H1 (cell line): ENCODE results near the gene FRMD3. TPM values are rescaled to one million over a fixed set of nuclear protein-coding genes. Genes with fewer than 3 reads are reported as not detected.

Experiments used
- CTCF ChIA-PET: fragments of 300-600 bp; sonication (Branson Sonifier 250); formaldehyde crosslinking; loops from one replicate; lab custom pipeline; 2021; ENCODE audit not compliant: partially characterized antibody; lab: Charles Lee
- POLR2A ChIA-PET: fragments of 300-600 bp; sonication (Branson Sonifier 250); formaldehyde crosslinking; loops from one replicate; lab custom pipeline; 2021; ENCODE audit warnings: inconsistent platforms; ENCODE audit not compliant: partially characterized antibody; lab: Charles Lee
- DNase-seq, 2 experiments: peaks; one replicate each; pipeline versions ENCODE4 v3.0.0 to v3.0.0-alpha.2; 2010 to 2022; ENCODE audit warnings: low spot score in 2 of 2, low read depth in 1 of 2, mixed read lengths in 1 of 2
- FAIRE-seq: peaks from 2 replicates; lab custom pipeline; 2011; peaks lifted over from hg19 to GRCh38; lab: Jason Lieb, UNC
- H2AFZ ChIP-seq: 2 replicates; pipeline ENCODE4 v1.8.1; 2012; ENCODE audit warnings: low read length, inconsistent platforms
- H2AK5ac ChIP-seq: 2 replicates; pipeline ENCODE4 v1.6.1; 2013; ENCODE audit warnings: low read depth, low read length
- H2BK120ac ChIP-seq: replicated peaks from 2 replicates; pipeline ENCODE3; 2013; ENCODE audit warnings: low read depth, low read length, inconsistent platforms
- H2BK12ac ChIP-seq: 2 replicates; pipeline ENCODE4 v1.6.1; 2013; ENCODE audit warnings: low read depth, low read length
- H2BK15ac ChIP-seq: 2 replicates; pipeline ENCODE4 v1.6.1; 2013; ENCODE audit warnings: low read length
- H2BK20ac ChIP-seq: 2 replicates; pipeline ENCODE4 v1.6.1; 2013; ENCODE audit warnings: low read length
- H2BK5ac ChIP-seq: 2 replicates; pipeline ENCODE4 v1.6.1; 2013; ENCODE audit warnings: low read depth, low read length
- H3K14ac ChIP-seq: 2 replicates; pipeline ENCODE4 v1.6.1; 2013; ENCODE audit warnings: inconsistent platforms; ENCODE audit not compliant: insufficient read length
- H3K18ac ChIP-seq: 2 replicates; pipeline ENCODE4 v1.6.1; 2013; ENCODE audit warnings: low read length; ENCODE audit errors: extremely low read depth
- H3K23ac ChIP-seq: 2 replicates; pipeline ENCODE4 v1.6.1; 2013; ENCODE audit warnings: inconsistent platforms; ENCODE audit not compliant: insufficient read length
- H3K23me2 ChIP-seq: 2 replicates; pipeline ENCODE4 v1.6.1; 2013; ENCODE audit warnings: low read depth, low read length
- H3K27ac ChIP-seq: 2 replicates; pipeline ENCODE4 v1.6.1; 2011; ENCODE audit warnings: low read depth, low read length, inconsistent platforms
- H3K27me3 ChIP-seq, 4 experiments: replicated peaks in 1 of 4; 1 replicate in 1 of 4; 2 replicates in 3 of 4; pipeline versions ENCODE4 v1.6.1 to v1.8.1; 2011 to 2013; ENCODE audit warnings: low read length in 3 of 4, mild to moderate bottlenecking in 3 of 4, inconsistent platforms in 2 of 4, mixed read lengths in 2 of 4, moderate library complexity in 1 of 4; ENCODE audit not compliant: control insufficient read depth in 3 of 4, insufficient read depth in 3 of 4; ENCODE audit errors: extremely low read depth in 1 of 4
- H3K36me3 ChIP-seq, 4 experiments: 2 replicates each; pipeline versions ENCODE4 v1.6.1 to v1.8.1; 2011 to 2013; ENCODE audit warnings: mild to moderate bottlenecking in 4 of 4, low read length in 3 of 4, moderate library complexity in 2 of 4, control low read depth in 1 of 4, inconsistent platforms in 1 of 4; ENCODE audit not compliant: insufficient read depth in 4 of 4, control insufficient read depth in 2 of 4
- H3K4ac ChIP-seq: replicated peaks from 2 replicates; pipeline ENCODE3; 2013; ENCODE audit warnings: low read length, low read depth, mixed read lengths, inconsistent platforms; ENCODE audit not compliant: insufficient read length
- H3K4me1 ChIP-seq, 4 experiments: replicated peaks in 1 of 4; 1 replicate in 1 of 4; 2 replicates in 3 of 4; pipeline versions ENCODE4 v1.6.1 to v1.8.1; 2011 to 2013; ENCODE audit warnings: low read length in 3 of 4, inconsistent platforms in 2 of 4, mixed read lengths in 1 of 4; ENCODE audit not compliant: insufficient read depth in 4 of 4, control insufficient read depth in 3 of 4
- H3K4me2 ChIP-seq, 2 experiments: 2 replicates each; pipeline versions ENCODE4 v1.6.1 to v1.8.1; 2011 to 2013; ENCODE audit warnings: low read depth in 2 of 2, low read length in 2 of 2, control low read depth in 1 of 2, inconsistent platforms in 1 of 2, mild to moderate bottlenecking in 1 of 2; ENCODE audit not compliant: insufficient read depth in 1 of 2
- H3K4me3 ChIP-seq, 4 experiments: fragments of 200-600, 300-600 bp in 1 of 4; sonication (generic), shearing (Covaris generic), sonication (Bioruptor Twin) in 1 of 4; 2 replicates each; pipeline versions ENCODE4 v1.5.1 to v1.8.1; 2011 to 2016; ENCODE audit warnings: low read length in 4 of 4, low read depth in 3 of 4, control low read depth in 2 of 4, inconsistent platforms in 2 of 4, mild to moderate bottlenecking in 2 of 4, mixed read lengths in 1 of 4, moderate library complexity in 1 of 4; ENCODE audit not compliant: insufficient read depth in 2 of 4; ENCODE audit errors: extremely low read depth in 1 of 4
- H3K56ac ChIP-seq: replicated peaks from 2 replicates; pipeline ENCODE3; 2013; ENCODE audit warnings: low read depth, mild to moderate bottlenecking, mixed read lengths, low read length, inconsistent platforms; ENCODE audit not compliant: insufficient read length
- H3K79me1 ChIP-seq: 2 replicates; pipeline ENCODE4 v1.6.1; 2013; ENCODE audit warnings: low read depth, low read length, control low read depth
- H3K79me2 ChIP-seq, 2 experiments: 2 replicates each; pipeline versions ENCODE4 v1.6.1 to v1.8.1; 2012 to 2013; ENCODE audit warnings: low read length in 2 of 2, mild to moderate bottlenecking in 2 of 2, inconsistent platforms in 1 of 2; ENCODE audit not compliant: insufficient read depth in 2 of 2, control insufficient read depth in 1 of 2
- H3K9ac ChIP-seq, 4 experiments: replicated peaks in 1 of 4; 1 replicate in 1 of 4; 2 replicates in 3 of 4; pipeline versions ENCODE4 v1.6.1 to v1.8.1; 2011 to 2013; ENCODE audit warnings: low read depth in 3 of 4, low read length in 3 of 4, control low read depth in 2 of 4, mild to moderate bottlenecking in 2 of 4, moderate library complexity in 2 of 4, inconsistent platforms in 1 of 4; ENCODE audit errors: extremely low read depth in 1 of 4
- H3K9me3 ChIP-seq, 2 experiments: 2 replicates each; pipeline versions ENCODE4 v1.6.1 to v1.8.1; 2012 to 2013; ENCODE audit warnings: mild to moderate bottlenecking in 2 of 2, moderate library complexity in 2 of 2, control low read depth in 1 of 2, inconsistent platforms in 1 of 2, low read depth in 1 of 2, low read length in 1 of 2, mixed read lengths in 1 of 2; ENCODE audit not compliant: insufficient read depth in 2 of 2
- H4K20me1 ChIP-seq, 2 experiments: replicated peaks in 1 of 2; 2 replicates each; pipeline versions ENCODE3 to v1.8.1; 2011 to 2013; ENCODE audit warnings: inconsistent platforms in 2 of 2, low read length in 2 of 2, mild to moderate bottlenecking in 1 of 2; ENCODE audit not compliant: insufficient read depth in 2 of 2, control insufficient read depth in 1 of 2
- H4K5ac ChIP-seq: 2 replicates; pipeline ENCODE4 v1.6.1; 2013; ENCODE audit warnings: low read length, low read depth, mixed read lengths, inconsistent platforms; ENCODE audit not compliant: insufficient read length
- H4K8ac ChIP-seq: 2 replicates; pipeline ENCODE4 v1.8.0; 2013; ENCODE audit warnings: mild to moderate bottlenecking, moderate library complexity, low read length, inconsistent platforms; ENCODE audit not compliant: insufficient read depth; ENCODE audit errors: extremely low read depth
- H4K91ac ChIP-seq: replicated peaks from 2 replicates; pipeline ENCODE3; 2013; ENCODE audit warnings: low read length, mixed read lengths, inconsistent platforms; ENCODE audit not compliant: insufficient read length
- BCL11A ChIP-seq, 2 experiments: IDR thresholded peaks; one replicate each; pipeline ENCODE4 v1.6.1; 2011; ENCODE audit warnings: low read depth in 2 of 2, low read length in 2 of 2, mild to moderate bottlenecking in 2 of 2
- HDAC2 ChIP-seq, 2 experiments: fragments of 300-600 bp in 1 of 2; sonication (generic) in 1 of 2; IDR thresholded peaks; 2 replicates each; pipeline ENCODE4 v1.6.1; 2011 to 2012; ENCODE audit warnings: low read depth in 2 of 2, low read length in 2 of 2, mild to moderate bottlenecking in 2 of 2, moderate library complexity in 2 of 2, borderline replicate concordance in 1 of 2, inconsistent platforms in 1 of 2
- HDAC6 ChIP-seq: IDR thresholded peaks from one replicate; pipeline ENCODE4 v1.7.1; 2012; ENCODE audit warnings: low read depth, mild to moderate bottlenecking, inconsistent platforms, low read length, moderate library complexity
- NANOG ChIP-seq: IDR thresholded peaks from 2 replicates; pipeline ENCODE4 v1.6.1; 2011; ENCODE audit warnings: low read length, low read depth, mild to moderate bottlenecking, inconsistent platforms; ENCODE audit not compliant: insufficient read depth, poor library complexity, severe bottlenecking
- PHF8 ChIP-seq: fragments of 200-600 bp; sonication (generic); conservative IDR thresholded peaks from 2 replicates; pipeline ENCODE4 v1.7.1; 2012; ENCODE audit warnings: low read depth, mild to moderate bottlenecking, inconsistent platforms, low read length, moderate library complexity
- RAD21 ChIP-seq, 2 experiments: IDR thresholded peaks in 1 of 2; conservative IDR thresholded peaks in 1 of 2; 2 replicates each; pipeline ENCODE4 v1.6.1; 2011; ENCODE audit warnings: low read depth in 2 of 2, low read length in 2 of 2, improper control_type of control experiment in 1 of 2, inconsistent platforms in 1 of 2, mild to moderate bottlenecking in 1 of 2, moderate library complexity in 1 of 2
- RBBP5 ChIP-seq: IDR thresholded peaks from 2 replicates; pipeline ENCODE4 v1.7.1; 2012; ENCODE audit warnings: low read depth, mild to moderate bottlenecking, inconsistent platforms, low read length, moderate library complexity, borderline replicate concordance
- RFX5 ChIP-seq: IDR thresholded peaks from 2 replicates; pipeline ENCODE4 v1.6.1; 2011; ENCODE audit warnings: low read depth, low read length, improper control_type of control experiment, borderline replicate concordance
- RNF2 ChIP-seq: fragments of 200-900, 300-1000 bp; sonication (generic); IDR thresholded peaks from 2 replicates; pipeline ENCODE4 v1.7.1; 2016; ENCODE audit warnings: borderline replicate concordance, low read depth, mild to moderate bottlenecking, antibody characterized with exemption, low read length; ENCODE audit not compliant: poor library complexity, severe bottlenecking; ENCODE audit errors: missing control alignments
- RXRA ChIP-seq: IDR thresholded peaks from 2 replicates; pipeline ENCODE4 v1.6.1; 2011; ENCODE audit warnings: low read depth, mild to moderate bottlenecking, low read length, moderate library complexity; ENCODE audit not compliant: insufficient read depth
- SP1 ChIP-seq: IDR thresholded peaks from 2 replicates; pipeline ENCODE4 v1.6.1; 2011; ENCODE audit warnings: low read depth, low read length
- SP4 ChIP-seq: IDR thresholded peaks from 2 replicates; pipeline ENCODE4 v1.6.1; 2012; ENCODE audit warnings: low read length, inconsistent platforms
- WGBS, 2 experiments: shearing (Covaris generic) in 1 of 2; methylation state at CpG; one replicate each; pipeline versions ENCODE4 v1.1.6 to v1.1.7; 2013 to 2015; ENCODE audit warnings: low lambda C conversion rate in 2 of 2, mixed read lengths in 2 of 2, inconsistent platforms in 1 of 2, low coverage in 1 of 2, missing lambda C conversion rate in 1 of 2; ENCODE audit not compliant: insufficient replicate concordance in 2 of 2, insufficient coverage in 1 of 2, insufficient read length in 1 of 2; ENCODE audit errors: extremely low coverage in 1 of 2, missing lambda C conversion rate in 1 of 2; 5-methylcytosine and 5-hydroxymethylcytosine counted together
- polyA plus RNA-seq, 7 experiments: library from polyadenylated mRNA; depleted of rRNA in 3 of 7; stranded (reverse) in 5 of 7; unstranded in 2 of 7; fragments of >200 nt in 5 of 7; fragments of 200-250 nt in 2 of 7; gene quantifications; 1 replicate in 5 of 7; 2 replicates in 1 of 7; 4 replicates in 1 of 7; pipeline versions ENCODE4 v1.2.1 to v1.2.3, GENCODE V29; 2011 to 2013; ENCODE audit warnings: missing spikeins in 2 of 7, mixed read lengths in 2 of 7
- total RNA-seq: library from RNA; stranded (reverse); fragmentation: NEBNext Ultra II Directional; extraction: Animal tissue kit (Norgen Biotek cat#: 25700); gene quantifications from 2 replicates; pipeline ENCODE4 v1.2.1, GENCODE V29; 2021

The FRMD3 gene
- total and polyA plus RNA-seq, 2 of the 8 experiments (the other 6 are each of a cell fraction or from before 2014, with no cell fraction given): 0.15 to 1.4 TPM

DNA sequence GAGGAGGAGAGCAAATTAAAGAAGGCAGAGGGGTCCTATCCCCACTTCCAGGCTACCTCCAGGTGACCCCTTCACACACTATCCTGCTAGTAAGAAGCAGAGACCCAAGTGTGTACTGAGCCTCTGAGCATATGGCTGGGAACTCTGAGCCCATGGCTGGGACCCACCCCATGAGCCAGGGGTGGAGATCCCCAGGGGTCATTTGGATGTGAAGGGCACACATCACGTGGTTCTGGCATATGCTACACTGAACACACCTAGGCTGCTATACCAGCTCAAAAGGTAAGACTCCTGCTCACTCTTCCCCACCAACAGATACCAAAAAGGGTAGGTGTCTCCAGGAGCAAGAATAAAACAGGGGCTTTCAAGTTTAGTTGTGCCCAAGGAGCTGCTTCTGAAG, 149.9 kb downstream of the FRMD3 start:
- Histone ChIP-seq H3K79me2 (no peaks in the 10 kb centered on the region), H2BK15ac (no peak overlapping the region), H3K23me2 (no peaks in the 10 kb centered on the region), H3K27me3 (no peaks in the 10 kb centered on the region), H2AK5ac (no peak overlapping the region), H3K56ac (no peak overlapping the region), H3K4me3 (no peak overlapping the region), H4K8ac (no peak overlapping the region), H3K79me1 (no peaks in the 10 kb centered on the region), H3K23ac (no peak overlapping the region), H3K4ac (no peak overlapping the region), H4K91ac (no peak overlapping the region), H3K9ac (no peak overlapping the region), H3K4me1 (no peaks in the 10 kb centered on the region), H2BK20ac (no peak overlapping the region), H3K18ac (no peak overlapping the region), H3K14ac (no peak overlapping the region), H2BK5ac (no peak overlapping the region), H3K36me3 (no peaks in the 10 kb centered on the region), H3K9me3 (0 out of 4 replicates have a peak, but pooled peaks cover 0 to 5% of the 10 kb centered on the region in 2 experiments), H3K27ac (no peak overlapping the region), H3K4me2 (no peak overlapping the region), H2AFZ (no peak overlapping the region), H4K20me1 (no peaks in the 10 kb centered on the region), H2BK12ac (no peak overlapping the region), H2BK120ac (no peak overlapping the region), H4K5ac (no peak overlapping the region)
- CTCF ChIA-PET: interaction anchor here (0.6 to 1.6 kb wide), 4 partner anchors 54 to 258 kb away, joined by 3 read pairs; no protein-coding TSS in a partner anchor
- 88% methylated on average over 1 of the region's 1 CpG; no CpG with 5 or more reads in 1 of the 2 experiments for WGBS, 2 experiments
- POLR2A ChIA-PET: no interaction called here
- DNase-seq (no peak), FAIRE-seq (no peak)
- TF ChIP-seq HDAC2 (IDR thresholded peaks at IDR 0.05; ENCODE audit: borderline replicate concordance in 1 of 2, low read depth in 2 of 2, low read length in 2 of 2) (no peak), RBBP5 (no peak), RXRA (no peak), RFX5 (no peak), SP4 (no peak), RAD21 (IDR thresholded peaks at IDR 0.05 in 1 of 2, conservative IDR thresholded peaks at IDR 0.05 in 1 of 2; ENCODE audit: low read depth in 2 of 2, low read length in 2 of 2) (no peak), NANOG (no peak), SP1 (no peak), BCL11A (IDR thresholded peaks at IDR 0.05; ENCODE audit: low read depth in 2 of 2, low read length in 2 of 2) (no peak), RNF2 (no peak), PHF8 (no peak), HDAC6 (no peak)
